OCI-LY7 (cell line): ENCODE results near the gene CES2. TPM values are rescaled to one million over a fixed set of nuclear protein-coding genes. Genes with fewer than 3 reads are reported as not detected.

ENCODE experiments used
- BruUV-seq: library from RNA; stranded (reverse); fragments of 400-500 nt; replicated peaks from 2 replicates; lab custom pipeline; 2021; lab: Mats Ljungman, UMichigan
- CTCF ChIA-PET: fragments of 300-600 bp; sonication (Branson Sonifier 250); formaldehyde crosslinking; loops from one replicate; lab custom pipeline; 2022; ENCODE audit warnings: antibody characterized with exemption; ENCODE audit not compliant: unreplicated experiment; lab: Charles Lee
- POLR2A ChIA-PET: fragments of 300-600 bp; sonication (Branson Sonifier 250); formaldehyde crosslinking; loops from one replicate; lab custom pipeline; 2022; ENCODE audit warnings: antibody characterized with exemption; lab: Charles Lee
- DNase-seq: peaks from one replicate; pipeline ENCODE4 v3.0.0-alpha.2; 2015; ENCODE audit warnings: low spot score
- H2AFZ ChIP-seq: fragments of 200-600 bp; sonication (generic), shearing (Covaris generic); 2 replicates; pipeline ENCODE4 v1.6.1; 2014; ENCODE audit warnings: mild to moderate bottlenecking, antibody characterized with exemption, low read length, moderate library complexity
- H3K27ac ChIP-seq: fragments of 200-600 bp; sonication (generic); 2 replicates; pipeline ENCODE4 v1.5.1; 2014; ENCODE audit warnings: mixed run types, low read depth, mild to moderate bottlenecking, moderate library complexity, low read length, inconsistent platforms; ENCODE audit not compliant: poor library complexity, severe bottlenecking
- H3K36me3 ChIP-seq: fragments of 200-600 bp; sonication (generic); 2 replicates; pipeline ENCODE4 v1.6.1; 2014; ENCODE audit warnings: mild to moderate bottlenecking, antibody characterized with exemption, low read length, moderate library complexity, mixed read lengths; ENCODE audit not compliant: insufficient read depth
- H3K4me1 ChIP-seq: fragments of 200-600 bp; sonication (generic); 2 replicates; pipeline ENCODE4 v1.5.1; 2014; ENCODE audit warnings: mild to moderate bottlenecking, low read length; ENCODE audit not compliant: insufficient read depth, poor library complexity, severe bottlenecking
- H3K4me2 ChIP-seq: fragments of 200-600 bp; sonication (generic); 2 replicates; pipeline ENCODE4 v1.6.1; 2014; ENCODE audit warnings: mild to moderate bottlenecking, low read length
- H3K4me3 ChIP-seq: fragments of 200-600 bp; sonication (generic); 2 replicates; pipeline ENCODE4 v1.5.1; 2014; ENCODE audit warnings: mild to moderate bottlenecking, low read depth, low read length; ENCODE audit not compliant: poor library complexity, severe bottlenecking
- H3K79me2 ChIP-seq: fragments of 200-600 bp; sonication (generic); 2 replicates; pipeline ENCODE4 v1.6.1; 2016; ENCODE audit warnings: low read depth, mild to moderate bottlenecking, low read length, moderate library complexity, mixed read lengths; ENCODE audit not compliant: insufficient read depth
- H3K9me2 ChIP-seq: fragments of 200-600 bp; sonication (generic); 2 replicates; pipeline ENCODE4 v1.6.1; 2016; ENCODE audit warnings: mild to moderate bottlenecking, low read length, mixed read lengths; ENCODE audit not compliant: insufficient read depth
- H3K9me3 ChIP-seq: fragments of 200-600 bp; sonication (generic); 2 replicates; pipeline ENCODE4 v1.6.1; 2014; ENCODE audit warnings: mild to moderate bottlenecking, mixed run types, low read length, mixed read lengths
- H4K20me1 ChIP-seq: fragments of 200-600 bp; sonication (generic); 2 replicates; pipeline ENCODE4 v1.6.1; 2014; ENCODE audit warnings: mild to moderate bottlenecking, antibody characterized with exemption, low read length, moderate library complexity, mixed read lengths; ENCODE audit not compliant: insufficient read depth
- CTCF ChIP-seq: fragments of 200-600 bp; sonication (generic); conservative IDR thresholded peaks from 2 replicates; pipeline ENCODE4 v1.5.1; 2014; ENCODE audit warnings: mild to moderate bottlenecking, antibody characterized with exemption, low read length, moderate library complexity, mixed read lengths
- EZH2phosphoT487 ChIP-seq: fragments of 200-600 bp; sonication (generic); IDR thresholded peaks from 2 replicates; pipeline ENCODE4 v1.6.1; 2018; ENCODE audit warnings: low read depth, borderline replicate concordance, mild to moderate bottlenecking, mixed run types, antibody characterized with exemption, low read length, moderate library complexity, mixed read lengths
- intact Hi-C: fragments of 100-400 bp; cut with micrococcal nuclease; formaldehyde crosslinking; loops from one replicate; pipeline ENCODE4 v1.10.0; 2022; ENCODE audit not compliant: unreplicated experiment
- total RNA-seq, 2 experiments: library from RNA; depleted of rRNA in 1 of 2; stranded (reverse); fragments of >200 nt in 1 of 2; shearing (Covaris generic) in 1 of 2; gene quantifications; 2 replicates each; pipeline ENCODE4 v1.2.3, GENCODE V29; 2014 to 2022

Gene CES2
- total RNA-seq, 2 experiments from 2014 or later, result 29.6 to 30.7 TPM

DNA sequence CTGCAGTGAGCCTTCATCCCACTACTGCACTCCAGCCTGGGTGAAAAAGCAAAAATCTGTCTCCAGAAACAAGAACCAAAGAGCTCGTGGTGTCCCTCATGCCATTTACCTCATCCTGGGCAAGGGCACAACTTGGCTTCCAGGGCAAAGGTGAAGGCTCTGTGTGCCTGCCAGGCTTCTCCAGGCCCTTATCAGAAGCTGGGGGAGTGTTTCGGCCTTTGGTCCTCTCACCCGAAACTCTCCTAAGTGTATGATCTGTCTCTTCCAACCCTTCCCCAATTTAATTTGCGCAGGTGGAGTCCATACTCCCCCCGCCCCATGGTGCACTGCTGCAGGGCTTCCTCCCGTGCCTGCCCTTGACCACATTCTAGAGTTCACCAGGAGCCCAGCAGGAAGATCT lies 1.1 kb downstream of the CES2 start:
- Histone ChIP-seq H4K20me1 (no peaks in the 10 kb centered on the region), H3K79me2 (peaks cover 7% of the 10 kb centered on the region; the same call in 1 of the 2 replicates), H3K9me2 (no peaks in the 10 kb centered on the region), H3K9me3 (no peaks in the 10 kb centered on the region), H3K4me1 (peaks cover 12% of the 10 kb centered on the region), H3K4me3 (no peak overlapping the region), H2AFZ (no peak overlapping the region), H3K36me3 (peaks cover 19% of the 10 kb centered on the region; the same call in 1 of the 2 replicates), H3K4me2 (peak overlapping the region; percentile 35; the same call in 1 of the 2 replicates), H3K27ac (no peak overlapping the region)
- DNase-seq, result no peak
- no TSS peak for BruUV-seq
- POLR2A ChIA-PET, result interaction anchor here (0.6 kb wide), 1 partner anchor 159 kb away, joined by 6 read pairs; no protein-coding TSS in a partner anchor
- CTCF ChIA-PET, result no interaction called here
- intact Hi-C loops, result no loop called here
- TF ChIP-seq EZH2phosphoT487, result no peak
- TF ChIP-seq CTCF, result no peak

GRCh38 chr16:66936889-66937554 lies 1.7 kb downstream of the CES2 start:
- no TSS peak for BruUV-seq
- H3K9me3 ChIP-seq, result no peaks in the 10 kb centered on the region
- POLR2A ChIA-PET, result interaction anchor here (0.6 kb wide), 1 partner anchor 158 kb away, joined by 6 read pairs; no protein-coding TSS in a partner anchor
- CTCF ChIA-PET, result no interaction called here
- no peaks in the 10 kb centered on the region for H3K9me2 ChIP-seq
- H3K79me2 ChIP-seq, result peaks cover 7% of the 10 kb centered on the region; the same call in 1 of the 2 replicates
- no peak overlapping the region for H3K4me3 ChIP-seq
- intact Hi-C loops, result no loop called here
- TF ChIP-seq EZH2phosphoT487, result no peak
- 0 out of 2 replicates have a peak, but pooled peaks have one; percentile 18 for TF ChIP-seq CTCF
- no peak for DNase-seq
- H3K36me3 ChIP-seq, result peaks cover 19% of the 10 kb centered on the region; the same call in 1 of the 2 replicates
- H3K4me1 ChIP-seq, result peaks cover 12% of the 10 kb centered on the region
- H2AFZ ChIP-seq, result no peak overlapping the region
- no peaks in the 10 kb centered on the region for H4K20me1 ChIP-seq
- no peak overlapping the region for H3K4me2 ChIP-seq
- H3K27ac ChIP-seq, result no peak overlapping the region

- Histone ChIP-seq H3K9me2 (no peaks in the 10 kb centered on the region), H3K4me3 (no peak overlapping the region), H2AFZ (no peak overlapping the region), H3K4me1 (peaks cover 12% of the 10 kb centered on the region), H4K20me1 (no peaks in the 10 kb centered on the region), H3K36me3 (peaks cover 21% of the 10 kb centered on the region; the same call in 1 of the 2 replicates), H3K79me2 (peaks cover 7% of the 10 kb centered on the region; the same call in 1 of the 2 replicates), H3K9me3 (no peaks in the 10 kb centered on the region), H3K27ac (no peak overlapping the region), H3K4me2 (no peak overlapping the region)
- TF ChIP-seq EZH2phosphoT487, result no peak
- no peak for TF ChIP-seq CTCF
- BruUV-seq, result no TSS peak
- CTCF ChIA-PET, result no interaction called here
- intact Hi-C loops, result no loop called here
- POLR2A ChIA-PET, result no interaction called here
- no peak for DNase-seq
Observed at GRCh38 chr16:66937725-66938337, 2.5 kb downstream of the CES2 start.
